ENCODE data around the gene YRDC.

- TF ChIP-seq CTCF (IDR thresholded peaks at IDR 0.05) (no peak), POLR2A (IDR thresholded peaks at IDR 0.05) (no peak)
Measured at GRCh38 chr1:37753473-37754321, 54.3 kb downstream of the YRDC start.

Data from Peyer's patch (tissue), 4 donors.